B cell (primary cell): ENCODE measurements around the gene LRP4. TPM values are rescaled to one million over a fixed set of nuclear protein-coding genes. Genes with fewer than 3 reads are reported as not detected.

Experiments
- ATAC-seq: fragments of 200-7000 bp; cut with Tn5 transposase; one replicate; pipeline ENCODE4 v1.10.0; 2021; ENCODE audit warnings: low read depth, mild to moderate bottlenecking, moderate number of reproducible peaks, moderate library complexity
- CTCF ChIA-PET: fragments of 350-600 bp; sonication (Branson Sonifier 250); formaldehyde crosslinking; loops from one replicate; lab custom pipeline; 2021; ENCODE audit warnings: antibody characterized with exemption, inconsistent platforms; lab: Charles Lee
- POLR2A ChIA-PET: fragments of 350-600 bp; sonication (Branson Sonifier 250); formaldehyde crosslinking; loops from one replicate; lab custom pipeline; 2021; ENCODE audit warnings: antibody characterized with exemption; lab: Charles Lee
- DNase-seq: peaks from one replicate; pipeline ENCODE4 v3.0.0; 2013
- H2AFZ ChIP-seq: 2 replicates; pipeline ENCODE4 v1.6.1; 2012; ENCODE audit warnings: mild to moderate bottlenecking, low read depth, low read length; ENCODE audit not compliant: insufficient read depth, poor library complexity, severe bottlenecking
- H3K27ac ChIP-seq, 2 donors: 1 replicate in 1 of 2; 2 replicates in 1 of 2; pipeline ENCODE4 v1.5.1; 2012 to 2013; ENCODE audit warnings: low read length in 2 of 2, mild to moderate bottlenecking in 2 of 2, moderate library complexity in 1 of 2
- H3K27me3 ChIP-seq, 4 experiments: fragments of 200-600 bp in 1 of 4; sonication (generic) in 1 of 4; replicated peaks in 1 of 4; 1 replicate in 2 of 4; 2 replicates in 2 of 4; pipeline versions ENCODE4 v1.6.1 to v1.7.0; 2013 to 2016; ENCODE audit warnings: low read length in 3 of 4, mild to moderate bottlenecking in 2 of 4, mixed read lengths in 1 of 4, moderate library complexity in 1 of 4; ENCODE audit not compliant: insufficient read depth in 4 of 4, control insufficient read depth in 3 of 4; ENCODE audit errors: control extremely low read depth in 1 of 4
- H3K36me3 ChIP-seq, 2 experiments: replicated peaks in 1 of 2; 1 replicate in 1 of 2; 2 replicates in 1 of 2; pipeline versions ENCODE4 v1.6.1 to v1.7.1; 2013; ENCODE audit warnings: low read length in 1 of 2; ENCODE audit not compliant: insufficient read depth in 2 of 2, control insufficient read depth in 1 of 2; ENCODE audit errors: control extremely low read depth in 1 of 2, extremely low read depth in 1 of 2
- H3K4me1 ChIP-seq, 2 donors: fragments of 200-600 bp in 1 of 2; sonication (generic) in 1 of 2; 1 replicate in 1 of 2; 2 replicates in 1 of 2; pipeline versions ENCODE4 v1.5.1 to v1.6.1; 2013 to 2017; ENCODE audit warnings: low read length in 2 of 2; ENCODE audit not compliant: control insufficient read depth in 2 of 2, insufficient read depth in 2 of 2
- H3K4me2 ChIP-seq: replicated peaks from 2 replicates; pipeline ENCODE3; 2012; ENCODE audit warnings: mild to moderate bottlenecking, low read depth, low read length; ENCODE audit not compliant: poor library complexity, severe bottlenecking
- H3K4me3 ChIP-seq, 5 experiments: fragments of 200-600 bp in 1 of 5; sonication (generic) in 1 of 5; 1 replicate in 3 of 5; 2 replicates in 2 of 5; pipeline versions ENCODE4 v1.5.1 to v1.7.0; 2011 to 2016; ENCODE audit warnings: low read length in 4 of 5, mild to moderate bottlenecking in 4 of 5, low read depth in 2 of 5, control low read depth in 1 of 5, moderate library complexity in 1 of 5; ENCODE audit not compliant: insufficient read depth in 1 of 5; ENCODE audit errors: control extremely low read depth in 1 of 5, extremely low read depth in 1 of 5
- H3K79me2 ChIP-seq: fragments of 200-600 bp; sonication (generic); one replicate; pipeline ENCODE4 v1.6.0; 2016; ENCODE audit warnings: low read length; ENCODE audit not compliant: control insufficient read depth, insufficient read depth
- H3K9ac ChIP-seq: fragments of 200-600 bp; sonication (generic); 2 replicates; pipeline ENCODE4 v1.6.1; 2017; ENCODE audit warnings: mild to moderate bottlenecking, low read length, moderate library complexity
- H3K9me3 ChIP-seq, 3 donors: one replicate each; pipeline versions ENCODE4 v1.6.1 to v1.7.1; 2013; ENCODE audit warnings: low read length in 2 of 3; ENCODE audit not compliant: control insufficient read depth in 2 of 3, insufficient read depth in 1 of 3; ENCODE audit errors: control extremely low read depth in 1 of 3
- H4K20me1 ChIP-seq: 2 replicates; pipeline ENCODE4 v1.6.0; 2012; ENCODE audit warnings: mild to moderate bottlenecking, low read length; ENCODE audit not compliant: insufficient read depth, control insufficient read depth, poor library complexity, severe bottlenecking
- H3K27ac Mint-ChIP-seq: one replicate; pipeline ENCODE4 v1.8.0; 2021; ENCODE audit warnings: mixed read lengths
- H3K27me3 Mint-ChIP-seq: one replicate; pipeline ENCODE4 v1.8.0; 2021; ENCODE audit warnings: mixed read lengths
- H3K4me1 Mint-ChIP-seq: one replicate; pipeline ENCODE4 v1.8.0; 2021; ENCODE audit warnings: mixed read lengths
- H3K4me3 Mint-ChIP-seq: one replicate; pipeline ENCODE4 v1.8.0; 2021; ENCODE audit warnings: mixed read lengths
- H3K9me3 Mint-ChIP-seq: one replicate; pipeline ENCODE4 v1.8.0; 2022; ENCODE audit warnings: mixed read lengths; ENCODE audit not compliant: insufficient read depth
- CTCF ChIP-seq: fragments of 200-600 bp; IDR thresholded peaks from one replicate; pipeline ENCODE4 v1.8.0; 2022; ENCODE audit warnings: antibody characterized with exemption, mild to moderate bottlenecking
- EZH2 ChIP-seq: IDR thresholded peaks from 2 replicates; pipeline ENCODE4 v1.6.1; 2012; ENCODE audit warnings: borderline replicate concordance, low read depth, mild to moderate bottlenecking, moderate library complexity, low read length; ENCODE audit not compliant: insufficient read depth, poor library complexity, severe bottlenecking
- WGBS: methylation state at CpG from one replicate; pipeline ENCODE4 v1.1.5; 2013; ENCODE audit warnings: missing lambda C conversion rate; ENCODE audit not compliant: insufficient coverage; 5-methylcytosine and 5-hydroxymethylcytosine counted together
- intact Hi-C: fragments of 100-400 bp; cut with micrococcal nuclease; formaldehyde crosslinking; loops from one replicate; pipeline ENCODE4 v1.10.0; 2022
- polyA plus RNA-seq: library from polyadenylated mRNA; depleted of rRNA; stranded (reverse); fragments of >200 nt; gene quantifications from 2 replicates; pipeline ENCODE4 v1.2.3, GENCODE V29; 2012
- total RNA-seq, 2 donors: library from RNA; stranded (reverse); fragments of 120-200 nt in 1 of 2; gene quantifications; 1 replicate in 1 of 2; 2 replicates in 1 of 2; pipeline versions ENCODE4 v1.2.3 to v1.2.4, GENCODE V29; 2013 to 2022

LRP4 gene
- total and polyA plus RNA-seq, 2 donors (not counting 1 experiment from before 2014, with no cell fraction given) = not detected

GRCh38 chr11:46832511-46833214 is 85.7 kb downstream of the LRP4 start:
- peaks cover 0 to 3% of the 10 kb centered on the region in 2 experiments for H3K36me3 ChIP-seq
- CTCF ChIA-PET = no interaction called here
- peaks cover 19% of the 10 kb centered on the region for H4K20me1 ChIP-seq
- Mint-ChIP-seq H3K4me1 (peaks cover 8% of the 10 kb centered on the region), H3K4me3 (no peak overlapping the region), H3K27ac (no peak overlapping the region), H3K9me3 (no peaks in the 10 kb centered on the region), H3K27me3 (no peaks in the 10 kb centered on the region)
- no peaks in the 10 kb centered on the region for H3K9me3 ChIP-seq
- no peak overlapping the region for H3K27ac ChIP-seq
- no peak overlapping the region for H3K9ac ChIP-seq
- POLR2A ChIA-PET = interaction anchor here (0.6 kb wide), 1 partner anchor 874 kb away, joined by 9 read pairs; no protein-coding TSS in a partner anchor
- peaks cover 92% of the 10 kb centered on the region for H3K79me2 ChIP-seq
- no peak for TF ChIP-seq EZH2
- TF ChIP-seq CTCF = no peak
- DNase-seq (no peak), ATAC-seq (no peak)
- WGBS = 100% methylated on average over 3 of the region's 5 CpGs
- no peak overlapping the region for H3K4me2 ChIP-seq
- intact Hi-C loops = no loop called here
- no peaks in the 10 kb centered on the region for H3K4me1 ChIP-seq
- no peaks in the 10 kb centered on the region for H3K27me3 ChIP-seq
- no peak overlapping the region for H3K4me3 ChIP-seq
- no peak overlapping the region for H2AFZ ChIP-seq

- H3K4me3 Mint-ChIP-seq = peak overlapping the region; percentile 34
- no peak overlapping the region for H3K27ac ChIP-seq
- H4K20me1 ChIP-seq = peaks cover 25% of the 10 kb centered on the region
- H3K4me3 ChIP-seq = no peak overlapping the region
- H3K27ac Mint-ChIP-seq = no peak overlapping the region
- peaks cover 11 to 13% of the 10 kb centered on the region in 2 donors for H3K4me1 ChIP-seq
- DNase-seq (no peak), ATAC-seq (no peak)
- no CpG with 5 or more reads among the region's 1 CpG for WGBS
- no peak for TF ChIP-seq CTCF
- TF ChIP-seq EZH2 = no peak
- no peak overlapping the region for H3K4me2 ChIP-seq
- no peaks in the 10 kb centered on the region for H3K27me3 ChIP-seq
- H3K9ac ChIP-seq = no peak overlapping the region
- peaks cover 22% of the 10 kb centered on the region for H3K4me1 Mint-ChIP-seq
- intact Hi-C loops = no loop called here
- no peaks in the 10 kb centered on the region for H3K9me3 Mint-ChIP-seq
- peaks cover 0 to under 1% of the 10 kb centered on the region in 2 experiments for H3K36me3 ChIP-seq
- CTCF ChIA-PET = interaction anchor here (0.7 kb wide), 1 partner anchor 12 kb away, joined by 4 read pairs; no protein-coding TSS in a partner anchor
- POLR2A ChIA-PET = interaction anchor here (0.7 kb wide), 1 partner anchor 439 kb away, joined by 14 read pairs; no protein-coding TSS in a partner anchor
- no peak overlapping the region for H2AFZ ChIP-seq
- H3K9me3 ChIP-seq = no peaks in the 10 kb centered on the region
- no peaks in the 10 kb centered on the region for H3K27me3 Mint-ChIP-seq
- H3K79me2 ChIP-seq = peaks cover 92% of the 10 kb centered on the region
These were observed 90.4 kb downstream of the LRP4 start for GRCh38 chr11:46827995-46828394.
